Mesendoderm (in vitro differentiated cells): ENCODE results near the gene ADAMTS5.

ENCODE experiments used
- DNase-seq: peaks from one replicate; pipeline ENCODE4 v3.0.0; 2013
- H2AK5ac ChIP-seq: 2 replicates; pipeline ENCODE4 v1.6.1; 2013; ENCODE audit warnings: low read length, inconsistent platforms
- H2BK120ac ChIP-seq: 2 replicates; pipeline ENCODE4 v1.6.1; 2013; ENCODE audit warnings: low read depth, mild to moderate bottlenecking, low read length, moderate library complexity, mixed read lengths
- H2BK15ac ChIP-seq: replicated peaks from 2 replicates; pipeline ENCODE4 v1.6.1; 2013; ENCODE audit warnings: low read depth, mild to moderate bottlenecking, moderate library complexity
- H2BK5ac ChIP-seq: 2 replicates; pipeline ENCODE4 v1.6.1; 2013; ENCODE audit warnings: low read length, inconsistent platforms
- H3K18ac ChIP-seq: 2 replicates; pipeline ENCODE4 v1.6.1; 2013; ENCODE audit warnings: mild to moderate bottlenecking, low read length, mixed read lengths
- H3K23ac ChIP-seq: one replicate; pipeline ENCODE4 v1.6.1; 2013; ENCODE audit warnings: low read length
- H3K27ac ChIP-seq: 2 replicates; pipeline ENCODE4 v1.5.1; 2013; ENCODE audit warnings: low read depth, mild to moderate bottlenecking, inconsistent platforms, low read length, moderate library complexity
- H3K27me3 ChIP-seq: 2 replicates; pipeline ENCODE4 v1.6.1; 2013; ENCODE audit warnings: low read length, control low read depth, mild to moderate bottlenecking, inconsistent platforms; ENCODE audit not compliant: insufficient read depth, poor library complexity
- H3K36me3 ChIP-seq: 2 replicates; pipeline ENCODE4 v1.6.1; 2013; ENCODE audit warnings: low read length, inconsistent platforms; ENCODE audit not compliant: control insufficient read depth, insufficient read depth
- H3K4ac ChIP-seq: one replicate; pipeline ENCODE4 v1.6.1; 2013; ENCODE audit warnings: low read depth, mild to moderate bottlenecking, low read length, moderate library complexity
- H3K4me1 ChIP-seq: 2 replicates; pipeline ENCODE4 v1.6.1; 2013; ENCODE audit warnings: low read depth, low read length, inconsistent platforms; ENCODE audit not compliant: control insufficient read depth
- H3K4me2 ChIP-seq: 2 replicates; pipeline ENCODE4 v1.6.1; 2013; ENCODE audit warnings: low read length
- H3K4me3 ChIP-seq: 2 replicates; pipeline ENCODE4 v1.5.1; 2013; ENCODE audit warnings: mild to moderate bottlenecking, low read length
- H3K56ac ChIP-seq: one replicate; pipeline ENCODE4 v1.6.1; 2013; ENCODE audit warnings: low read length
- H3K79me1 ChIP-seq: 2 replicates; pipeline ENCODE4 v1.6.1; 2013; ENCODE audit warnings: low read length, inconsistent platforms
- H3K79me2 ChIP-seq: 2 replicates; pipeline ENCODE4 v1.6.1; 2013; ENCODE audit warnings: mild to moderate bottlenecking, low read length; ENCODE audit not compliant: control insufficient read depth, insufficient read depth
- H3K9ac ChIP-seq: 2 replicates; pipeline ENCODE4 v1.6.1; 2013; ENCODE audit warnings: low read length, inconsistent platforms
- H4K5ac ChIP-seq: one replicate; pipeline ENCODE4 v1.6.1; 2013; ENCODE audit warnings: low read length
- H4K8ac ChIP-seq: one replicate; pipeline ENCODE4 v1.6.1; 2013; ENCODE audit warnings: low read depth, mild to moderate bottlenecking, control low read depth, low read length, moderate library complexity
- WGBS: extraction: QIAGEN DNeasy Blood & Tissue Kit; methylation state at CpG from one replicate; pipeline ENCODE4 v1.1.7; 2013; ENCODE audit warnings: low lambda C conversion rate, missing lambda C conversion rate; ENCODE audit not compliant: insufficient coverage; ENCODE audit errors: extremely low coverage; 5-methylcytosine and 5-hydroxymethylcytosine counted together

ADAMTS5 gene

GRCh38 chr21:26884436-26884835 lies 82.5 kb downstream of the ADAMTS5 start:
- no peak overlapping the region for H3K56ac ChIP-seq
- H3K4me2 ChIP-seq: no peak overlapping the region
- no peak overlapping the region for H3K18ac ChIP-seq
- H4K5ac ChIP-seq: no peak overlapping the region
- H3K23ac ChIP-seq: no peak overlapping the region
- no peaks in the 10 kb centered on the region for H3K36me3 ChIP-seq
- no peak for DNase-seq
- no CpG with 5 or more reads among the region's 2 CpGs for WGBS
- H2AK5ac ChIP-seq: no peak overlapping the region
- no peaks in the 10 kb centered on the region for H3K27me3 ChIP-seq
- no peak overlapping the region for H4K8ac ChIP-seq
- no peak overlapping the region for H3K4ac ChIP-seq
- H2BK120ac ChIP-seq: no peak overlapping the region
- H3K4me3 ChIP-seq: no peak overlapping the region
- no peaks in the 10 kb centered on the region for H3K4me1 ChIP-seq
- no peaks in the 10 kb centered on the region for H3K79me1 ChIP-seq
- H2BK15ac ChIP-seq: no peak overlapping the region
- no peaks in the 10 kb centered on the region for H3K79me2 ChIP-seq
- no peak overlapping the region for H3K9ac ChIP-seq
- H2BK5ac ChIP-seq: no peak overlapping the region
- no peak overlapping the region for H3K27ac ChIP-seq

- H3K18ac ChIP-seq: no peak overlapping the region
- H2BK120ac ChIP-seq: no peak overlapping the region
- H3K4ac ChIP-seq: no peak overlapping the region
- H3K4me3 ChIP-seq: no peak overlapping the region
- no peaks in the 10 kb centered on the region for H3K4me1 ChIP-seq
- no peak overlapping the region for H4K5ac ChIP-seq
- H3K23ac ChIP-seq: no peak overlapping the region
- no peak overlapping the region for H3K9ac ChIP-seq
- no peak overlapping the region for H3K56ac ChIP-seq
- H3K79me1 ChIP-seq: no peaks in the 10 kb centered on the region
- H2AK5ac ChIP-seq: no peak overlapping the region
- no CpG with 5 or more reads among the region's 2 CpGs for WGBS
- no peak overlapping the region for H4K8ac ChIP-seq
- no peak overlapping the region for H3K4me2 ChIP-seq
- H2BK5ac ChIP-seq: no peak overlapping the region
- no peaks in the 10 kb centered on the region for H3K36me3 ChIP-seq
- no peak overlapping the region for H2BK15ac ChIP-seq
- DNase-seq: no peak
- H3K27me3 ChIP-seq: no peaks in the 10 kb centered on the region
- H3K79me2 ChIP-seq: no peaks in the 10 kb centered on the region
- no peak overlapping the region for H3K27ac ChIP-seq
Measured at GRCh38 chr21:26883768-26884167, 83.1 kb downstream of the ADAMTS5 start.

GRCh38 chr21:26881504-26882228 lies 85.2 kb downstream of the ADAMTS5 start:
- H4K8ac ChIP-seq: no peak overlapping the region
- no peak overlapping the region for H3K18ac ChIP-seq
- H3K4me2 ChIP-seq: no peak overlapping the region
- H3K9ac ChIP-seq: no peak overlapping the region
- DNase-seq: peak; percentile 32
- no peak overlapping the region for H2BK120ac ChIP-seq
- H3K23ac ChIP-seq: no peak overlapping the region
- H3K27me3 ChIP-seq: no peaks in the 10 kb centered on the region
- H3K36me3 ChIP-seq: no peaks in the 10 kb centered on the region
- H3K79me2 ChIP-seq: no peaks in the 10 kb centered on the region
- H2BK5ac ChIP-seq: no peak overlapping the region
- no peak overlapping the region for H3K56ac ChIP-seq
- no CpG with 5 or more reads among the region's 4 CpGs for WGBS
- no peak overlapping the region for H3K4ac ChIP-seq
- no peak overlapping the region for H2AK5ac ChIP-seq
- no peak overlapping the region for H2BK15ac ChIP-seq
- no peak overlapping the region for H4K5ac ChIP-seq
- H3K79me1 ChIP-seq: no peaks in the 10 kb centered on the region
- no peak overlapping the region for H3K4me3 ChIP-seq
- H3K27ac ChIP-seq: no peak overlapping the region
- no peaks in the 10 kb centered on the region for H3K4me1 ChIP-seq

- no peak overlapping the region for H4K5ac ChIP-seq
- H3K36me3 ChIP-seq: no peaks in the 10 kb centered on the region
- H3K4me2 ChIP-seq: no peak overlapping the region
- H2BK5ac ChIP-seq: no peak overlapping the region
- no peak overlapping the region for H3K56ac ChIP-seq
- no peak overlapping the region for H3K9ac ChIP-seq
- H3K79me1 ChIP-seq: no peaks in the 10 kb centered on the region
- no peak overlapping the region for H3K4me3 ChIP-seq
- no CpG with 5 or more reads among the region's 6 CpGs for WGBS
- H2AK5ac ChIP-seq: no peak overlapping the region
- H3K4ac ChIP-seq: no peak overlapping the region
- no peak overlapping the region for H2BK120ac ChIP-seq
- no peak for DNase-seq
- no peaks in the 10 kb centered on the region for H3K4me1 ChIP-seq
- H2BK15ac ChIP-seq: no peak overlapping the region
- H3K23ac ChIP-seq: no peak overlapping the region
- no peaks in the 10 kb centered on the region for H3K79me2 ChIP-seq
- no peaks in the 10 kb centered on the region for H3K27me3 ChIP-seq
- no peak overlapping the region for H3K18ac ChIP-seq
- H3K27ac ChIP-seq: no peak overlapping the region
- no peak overlapping the region for H4K8ac ChIP-seq
Measured at GRCh38 chr21:26877018-26877417, 89.9 kb downstream of the ADAMTS5 start.

GRCh38 chr21:26874347-26874746 lies 92.5 kb downstream of the ADAMTS5 start:
- Histone ChIP-seq H3K9ac (no peak overlapping the region), H3K4me2 (no peak overlapping the region), H3K23ac (no peak overlapping the region), H2BK5ac (no peak overlapping the region), H3K4me1 (no peaks in the 10 kb centered on the region), H3K4me3 (no peak overlapping the region), H3K27me3 (no peaks in the 10 kb centered on the region), H2AK5ac (no peak overlapping the region), H3K79me2 (no peaks in the 10 kb centered on the region), H3K27ac (no peak overlapping the region), H2BK15ac (no peak overlapping the region), H3K56ac (no peak overlapping the region), H4K8ac (no peak overlapping the region), H3K4ac (no peak overlapping the region), H2BK120ac (no peak overlapping the region), H4K5ac (no peak overlapping the region), H3K36me3 (no peaks in the 10 kb centered on the region), H3K18ac (no peak overlapping the region), H3K79me1 (no peaks in the 10 kb centered on the region)
- DNase-seq: no peak
- no CpG with 5 or more reads among the region's 1 CpG for WGBS
